ENCODE data around the gene FAM8A1.

FAM8A1 gene

DNA sequence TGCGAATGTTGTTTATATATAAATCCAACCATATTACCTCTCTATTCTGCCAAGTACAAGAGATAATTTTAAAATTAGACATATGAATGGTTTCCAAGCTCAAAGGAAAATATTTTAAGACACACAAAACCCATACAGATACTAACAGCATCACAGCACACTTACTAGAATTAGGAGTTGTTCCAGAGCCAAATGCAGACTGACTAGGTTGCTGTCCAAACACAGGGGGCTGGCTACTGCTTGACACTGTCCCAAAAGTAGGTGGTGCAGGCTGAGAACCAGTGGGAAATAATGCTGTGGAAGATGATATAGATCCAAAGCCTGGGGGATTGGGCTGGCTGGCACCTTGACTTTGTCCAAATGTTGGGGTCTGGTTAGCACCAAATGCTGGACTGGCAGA is 24.3 kb downstream of the FAM8A1 start:
- H3K36me3 Mint-ChIP-seq: peaks cover 35 to 37% of the 10 kb centered on the region in 2 donors
- no peaks in the 10 kb centered on the region for H3K27me3 Mint-ChIP-seq
- H3K4me3 Mint-ChIP-seq: no peak overlapping the region
- no peak for ATAC-seq (replicated peaks)
- H3K27ac Mint-ChIP-seq: no peak overlapping the region
- DNase-seq: no peak
- peaks cover 16 to 18% of the 10 kb centered on the region in 2 donors for H3K4me1 Mint-ChIP-seq
- H3K9me3 Mint-ChIP-seq: no peaks in the 10 kb centered on the region

- H3K9me3 Mint-ChIP-seq: no peaks in the 10 kb centered on the region
- H3K27me3 Mint-ChIP-seq: no peaks in the 10 kb centered on the region
- peaks cover 24 to 34% of the 10 kb centered on the region in 2 donors for H3K4me1 Mint-ChIP-seq
- DNase-seq: no peak
- no peak for ATAC-seq (replicated peaks)
- H3K36me3 Mint-ChIP-seq: peaks cover 42 to 52% of the 10 kb centered on the region in 2 donors
- H3K27ac Mint-ChIP-seq: peak overlapping the region; percentile 69
- no peak overlapping the region for H3K4me3 Mint-ChIP-seq
Observed at GRCh38 chr6:17628873-17629272, 28.8 kb downstream of the FAM8A1 start.

GRCh38 chr6:17629824-17630510 is 29.9 kb downstream of the FAM8A1 start:
- Mint-ChIP-seq H3K4me3 (no peak overlapping the region), H3K36me3 (peaks cover 42 to 53% of the 10 kb centered on the region in 2 donors), H3K27ac (peak overlapping the region; percentile 26), H3K9me3 (no peaks in the 10 kb centered on the region), H3K4me1 (peaks cover 26 to 39% of the 10 kb centered on the region in 2 donors), H3K27me3 (no peaks in the 10 kb centered on the region)
- no peak for ATAC-seq (replicated peaks)
- no peak for DNase-seq

DNA sequence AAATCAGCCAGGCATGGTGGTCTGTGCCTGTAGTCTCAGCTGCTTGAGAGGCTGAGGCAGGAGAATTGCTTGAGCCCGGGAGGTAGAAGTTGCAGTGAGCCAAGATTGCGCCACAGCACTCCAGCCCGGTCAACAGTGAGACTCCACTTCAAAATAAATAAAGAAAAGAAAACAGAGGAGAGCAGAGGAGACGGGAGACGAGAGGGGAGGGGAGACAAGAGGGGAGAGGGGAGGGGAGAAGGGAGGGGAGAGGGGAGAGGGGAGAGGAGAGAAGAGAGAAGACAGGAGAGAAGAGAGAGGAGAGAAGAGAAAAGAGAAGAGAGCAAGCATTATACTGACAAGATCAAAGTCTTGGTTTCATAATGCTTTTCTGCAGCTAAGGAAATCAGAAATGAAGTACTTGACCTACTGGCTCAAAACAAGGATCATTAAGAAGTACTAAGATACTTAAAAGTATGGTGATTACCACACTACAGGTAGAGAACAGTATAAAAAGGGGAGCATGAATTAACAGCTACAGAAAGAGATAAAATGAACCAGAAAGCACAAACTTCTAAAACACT is 30.5 kb downstream of the FAM8A1 start:
- Mint-ChIP-seq H3K9me3 (no peaks in the 10 kb centered on the region), H3K27ac (peak overlapping the region; percentile 37), H3K4me3 (no peak overlapping the region), H3K27me3 (no peaks in the 10 kb centered on the region), H3K4me1 (peaks cover 26 to 41% of the 10 kb centered on the region in 2 donors), H3K36me3 (peaks cover 47 to 56% of the 10 kb centered on the region in 2 donors)
- DNase-seq (no peak), ATAC-seq (replicated peaks) (no peak)

- Mint-ChIP-seq H3K4me1 (peaks cover 28 to 46% of the 10 kb centered on the region in 2 donors), H3K27me3 (no peaks in the 10 kb centered on the region), H3K4me3 (no peak overlapping the region), H3K36me3 (peaks cover 57 to 71% of the 10 kb centered on the region in 2 donors), H3K27ac (no peak overlapping the region), H3K9me3 (no peaks in the 10 kb centered on the region)
- no peak for ATAC-seq (replicated peaks)
- no peak for DNase-seq
Observed at GRCh38 chr6:17632934-17633333, 32.8 kb downstream of the FAM8A1 start.

GRCh38 chr6:17633465-17634188 is 33.5 kb downstream of the FAM8A1 start:
- Mint-ChIP-seq H3K4me3 (no peak overlapping the region), H3K27ac (peak overlapping the region; percentile 7), H3K36me3 (peaks cover 60 to 74% of the 10 kb centered on the region in 2 donors), H3K4me1 (peaks cover 31 to 46% of the 10 kb centered on the region in 2 donors), H3K27me3 (no peaks in the 10 kb centered on the region), H3K9me3 (no peaks in the 10 kb centered on the region)
- ATAC-seq (replicated peaks): no peak
- DNase-seq: no peak

DNA sequence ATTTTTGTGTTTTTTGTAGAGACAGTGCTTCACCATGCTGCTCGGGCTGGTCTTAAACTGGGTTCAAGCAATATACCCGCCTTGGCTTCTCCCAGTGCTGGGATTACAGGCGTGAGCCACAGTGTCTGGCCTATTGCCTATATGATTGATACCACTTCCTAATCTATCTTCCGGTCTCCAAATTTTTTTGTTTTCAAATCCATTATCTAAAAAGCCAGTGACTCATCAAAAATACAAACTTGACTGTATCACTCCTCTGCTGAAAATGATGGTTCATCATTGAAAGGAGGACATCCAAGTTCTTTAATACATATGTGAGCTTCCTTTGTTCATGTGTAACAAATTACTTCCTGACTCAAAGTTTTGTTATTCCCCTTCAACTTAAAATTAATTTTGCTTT is 35.5 kb downstream of the FAM8A1 start:
- Mint-ChIP-seq H3K4me1 (peaks cover 19 to 33% of the 10 kb centered on the region in 2 donors), H3K36me3 (peaks cover 44 to 69% of the 10 kb centered on the region in 2 donors), H3K27me3 (no peaks in the 10 kb centered on the region), H3K27ac (peak overlapping the region; percentile 81), H3K9me3 (no peaks in the 10 kb centered on the region), H3K4me3 (no peak overlapping the region)
- ATAC-seq (replicated peaks): no peak
- no peak for DNase-seq

GRCh38 chr6:17638212-17638715 is 38.2 kb downstream of the FAM8A1 start:
- no peak overlapping the region for H3K27ac Mint-ChIP-seq
- ATAC-seq (replicated peaks): no peak
- no peaks in the 10 kb centered on the region for H3K9me3 Mint-ChIP-seq

DNA sequence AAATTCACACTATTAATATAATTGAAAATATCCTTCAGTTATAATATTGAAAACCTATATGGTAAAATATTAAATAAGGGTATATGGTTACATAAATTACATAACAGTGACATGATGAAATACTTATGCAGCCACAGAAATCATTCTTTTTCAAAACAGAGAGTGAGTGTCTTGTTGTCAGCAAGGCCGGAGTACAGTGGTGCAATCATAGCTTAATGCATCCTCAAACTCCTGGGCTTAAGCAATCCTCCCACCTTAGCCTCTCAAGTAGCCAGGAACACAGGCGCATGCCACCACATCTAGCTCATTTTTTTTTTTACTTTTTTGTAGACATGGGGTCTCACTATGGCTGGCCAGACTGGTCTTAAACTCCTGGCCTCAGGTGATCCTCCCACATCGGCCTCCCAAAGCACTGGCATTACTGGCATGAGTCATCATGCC is 40.4 kb downstream of the FAM8A1 start:
- ATAC-seq (replicated peaks) (no peak), DNase-seq (no peak)
- peak overlapping the region; percentile 67 for H3K27ac Mint-ChIP-seq
- H3K4me3 Mint-ChIP-seq: no peak overlapping the region
- H3K9me3 Mint-ChIP-seq: no peaks in the 10 kb centered on the region
- H3K27me3 Mint-ChIP-seq: no peaks in the 10 kb centered on the region
- peaks cover 5 to 11% of the 10 kb centered on the region in 2 donors for H3K4me1 Mint-ChIP-seq
- H3K36me3 Mint-ChIP-seq: peaks cover 48 to 76% of the 10 kb centered on the region in 2 donors

More at GRCh38 chr6:17638212-17638715, 38.2 kb downstream of the FAM8A1 start:
- peaks cover 48 to 73% of the 10 kb centered on the region in 2 donors for H3K36me3 Mint-ChIP-seq
- no peak overlapping the region for H3K4me3 Mint-ChIP-seq
- no peaks in the 10 kb centered on the region for H3K27me3 Mint-ChIP-seq
- H3K4me1 Mint-ChIP-seq: peaks cover 11 to 22% of the 10 kb centered on the region in 2 donors
- DNase-seq: no peak

- no peak overlapping the region for H3K27ac Mint-ChIP-seq
Observed at GRCh38 chr6:17648745-17649144, 48.6 kb downstream of the FAM8A1 start.

DNA sequence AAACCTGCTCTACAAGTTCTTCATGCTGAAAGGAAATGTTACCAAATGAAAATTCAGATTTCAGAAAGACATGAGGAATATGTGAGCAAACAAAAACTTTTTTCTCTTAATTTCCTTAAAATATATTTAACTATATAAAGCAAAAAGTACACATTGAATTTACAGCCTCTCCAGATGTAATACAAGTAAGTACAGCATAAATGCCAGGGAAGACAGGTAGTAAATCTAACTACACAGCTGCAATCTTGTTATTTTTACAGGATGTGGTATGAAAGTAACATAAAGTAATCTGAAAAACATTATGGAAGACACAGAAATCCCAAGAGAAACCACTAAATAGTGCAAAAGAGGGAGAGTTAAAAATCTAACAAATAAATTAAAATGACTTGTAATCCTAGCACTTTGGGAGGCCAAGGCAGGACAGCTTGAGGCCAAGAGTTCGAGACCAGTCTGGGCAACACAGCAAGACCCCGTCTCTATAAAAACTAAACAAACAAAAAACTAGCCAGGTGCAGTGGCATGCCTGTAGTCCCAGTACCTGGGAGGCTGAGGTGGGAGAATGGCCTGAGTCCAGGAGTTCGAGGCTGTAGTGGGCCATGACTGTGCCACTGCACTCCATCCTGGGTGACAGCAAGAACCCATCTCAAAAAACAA is 50.7 kb downstream of the FAM8A1 start:
- peaks cover 0 to 5% of the 10 kb centered on the region in 2 donors for H3K4me1 Mint-ChIP-seq
- no peak overlapping the region for H3K27ac Mint-ChIP-seq
- H3K27me3 Mint-ChIP-seq: no peaks in the 10 kb centered on the region
- DNase-seq (no peak), ATAC-seq (replicated peaks) (no peak)
- no peaks in the 10 kb centered on the region for H3K9me3 Mint-ChIP-seq
- H3K36me3 Mint-ChIP-seq: peaks cover 33 to 50% of the 10 kb centered on the region in 2 donors
- no peak overlapping the region for H3K4me3 Mint-ChIP-seq

More at GRCh38 chr6:17648745-17649144, 48.6 kb downstream of the FAM8A1 start:
- no peak for ATAC-seq (replicated peaks)
- Mint-ChIP-seq H3K4me3 (no peak overlapping the region), H3K4me1 (peaks cover 0 to 5% of the 10 kb centered on the region in 2 donors), H3K36me3 (peaks cover 32 to 55% of the 10 kb centered on the region in 2 donors), H3K27me3 (no peaks in the 10 kb centered on the region), H3K9me3 (no peaks in the 10 kb centered on the region)
- no peak for DNase-seq

- Mint-ChIP-seq H3K36me3 (peaks cover 34 to 56% of the 10 kb centered on the region in 2 donors), H3K4me3 (no peak overlapping the region), H3K27me3 (no peaks in the 10 kb centered on the region), H3K4me1 (peaks cover 3 to 5% of the 10 kb centered on the region in 2 donors), H3K9me3 (no peaks in the 10 kb centered on the region), H3K27ac (peak overlapping the region; percentile 25)
- DNase-seq (no peak), ATAC-seq (replicated peaks) (no peak)
Observed at GRCh38 chr6:17653198-17653882, 53.2 kb downstream of the FAM8A1 start.

- peak overlapping the region; percentile 43 for H3K27ac Mint-ChIP-seq
- H3K4me1 Mint-ChIP-seq: peaks cover 0 to 3% of the 10 kb centered on the region in 2 donors
- DNase-seq (no peak), ATAC-seq (replicated peaks) (no peak)
- H3K4me3 Mint-ChIP-seq: no peak overlapping the region
- no peaks in the 10 kb centered on the region for H3K27me3 Mint-ChIP-seq
- H3K9me3 Mint-ChIP-seq: no peaks in the 10 kb centered on the region
- H3K36me3 Mint-ChIP-seq: peaks cover 40 to 51% of the 10 kb centered on the region in 2 donors
Observed at GRCh38 chr6:17656092-17656491, 56.0 kb downstream of the FAM8A1 start.
